ENCODE data around the gene FCN1.
"Not testable (repeated sequence)": the region's sequence is repeated elsewhere in the genome, so short reads cannot be mapped to it uniquely, and the experiment has no call there.

FCN1 gene

GRCh38 chr9:134960701-134961181 is 43.0 kb upstream of the FCN1 start:
- H3K27ac Mint-ChIP-seq, result no peak overlapping the region
- no peaks in the 10 kb centered on the region for H3K36me3 Mint-ChIP-seq (ENCODE audit: low read depth)
- H3K4me1 Mint-ChIP-seq, result peaks cover 9% of the 10 kb centered on the region
- peaks cover 23% of the 10 kb centered on the region for H3K27me3 Mint-ChIP-seq (ENCODE audit: low read depth)
- no peaks in the 10 kb centered on the region for H3K9me3 Mint-ChIP-seq
- TF ChIP-seq CTCF (IDR thresholded peaks at IDR 0.05; ENCODE audit: unreplicated experiment in 3 of 3), result no peak
- H3K4me3 Mint-ChIP-seq, result no peak overlapping the region

GRCh38 chr9:134959971-134960310 is 42.2 kb upstream of the FCN1 start:
- peaks cover 9% of the 10 kb centered on the region for H3K4me1 Mint-ChIP-seq
- H3K9me3 Mint-ChIP-seq, result no peaks in the 10 kb centered on the region
- peaks cover 28% of the 10 kb centered on the region for H3K27me3 Mint-ChIP-seq (ENCODE audit: low read depth)
- H3K27ac Mint-ChIP-seq, result no peak overlapping the region
- TF ChIP-seq CTCF (IDR thresholded peaks at IDR 0.05; ENCODE audit: unreplicated experiment in 3 of 3), result no peak
- no peak overlapping the region for H3K4me3 Mint-ChIP-seq
- H3K36me3 Mint-ChIP-seq (ENCODE audit: low read depth), result no peaks in the 10 kb centered on the region

- peaks cover 29% of the 10 kb centered on the region for H3K27me3 Mint-ChIP-seq (ENCODE audit: low read depth)
- no peak for TF ChIP-seq CTCF (IDR thresholded peaks at IDR 0.05; ENCODE audit: unreplicated experiment in 3 of 3)
- no peak overlapping the region for H3K27ac Mint-ChIP-seq
- no peaks in the 10 kb centered on the region for H3K9me3 Mint-ChIP-seq
- peaks cover 9% of the 10 kb centered on the region for H3K4me1 Mint-ChIP-seq
- no peaks in the 10 kb centered on the region for H3K36me3 Mint-ChIP-seq (ENCODE audit: low read depth)
- H3K4me3 Mint-ChIP-seq, result no peak overlapping the region
These were observed 41.6 kb upstream of the FCN1 start for GRCh38 chr9:134959126-134959970.

- Mint-ChIP-seq H3K27ac (no peak overlapping the region), H3K36me3 (ENCODE audit: low read depth) (no peaks in the 10 kb centered on the region), H3K4me3 (no peak overlapping the region), H3K4me1 (peaks cover 9% of the 10 kb centered on the region), H3K9me3 (peaks cover 2% of the 10 kb centered on the region), H3K27me3 (ENCODE audit: low read depth) (peaks cover 21% of the 10 kb centered on the region)
- TF ChIP-seq CTCF (IDR thresholded peaks at IDR 0.05; ENCODE audit: unreplicated experiment in 3 of 3), result no peak
These were observed 40.2 kb upstream of the FCN1 start for GRCh38 chr9:134957945-134958227.

- Mint-ChIP-seq H3K9me3 (peaks cover 2% of the 10 kb centered on the region), H3K27me3 (ENCODE audit: low read depth) (peaks cover 16% of the 10 kb centered on the region), H3K36me3 (ENCODE audit: low read depth) (no peaks in the 10 kb centered on the region), H3K27ac (no peak overlapping the region), H3K4me3 (no peak overlapping the region), H3K4me1 (peaks cover 9% of the 10 kb centered on the region)
- TF ChIP-seq CTCF (IDR thresholded peaks at IDR 0.05; ENCODE audit: unreplicated experiment in 3 of 3), result no peak
These were observed 39.6 kb upstream of the FCN1 start for GRCh38 chr9:134957165-134957944.

- peaks cover 12% of the 10 kb centered on the region for H3K27me3 Mint-ChIP-seq (ENCODE audit: low read depth)
- not testable (repeated sequence) for H3K36me3 Mint-ChIP-seq (ENCODE audit: low read depth); H3K9me3 Mint-ChIP-seq; H3K4me1 Mint-ChIP-seq; H3K4me3 Mint-ChIP-seq; H3K27ac Mint-ChIP-seq
These were observed 38.7 kb upstream of the FCN1 start for GRCh38 chr9:134956387-134956786.
